Measurements from ENCODE around the gene IL3.

Gene IL3

DNA sequence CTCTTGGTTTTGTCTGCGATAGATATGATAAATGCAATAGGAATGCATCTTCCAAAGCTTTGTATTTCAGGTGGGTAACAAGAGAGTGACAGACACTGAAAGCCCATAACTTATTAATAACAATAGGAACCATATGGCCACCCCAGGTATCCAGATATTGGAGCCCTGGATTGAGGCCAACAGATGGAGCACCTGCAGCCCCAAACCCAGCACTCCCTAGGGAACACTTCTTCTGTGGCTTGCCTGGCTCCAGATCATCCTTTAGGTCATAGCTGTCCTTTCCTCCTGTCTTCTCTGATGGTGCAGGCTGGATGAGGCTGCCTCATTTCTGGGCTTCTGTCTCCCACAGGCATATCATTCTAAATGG is 5.0 kb upstream of the IL3 start:
- H3K27ac Mint-ChIP-seq (ENCODE audit: low read depth): peak overlapping the region; percentile 71
- no peak overlapping the region for H3K4me3 Mint-ChIP-seq

DNA sequence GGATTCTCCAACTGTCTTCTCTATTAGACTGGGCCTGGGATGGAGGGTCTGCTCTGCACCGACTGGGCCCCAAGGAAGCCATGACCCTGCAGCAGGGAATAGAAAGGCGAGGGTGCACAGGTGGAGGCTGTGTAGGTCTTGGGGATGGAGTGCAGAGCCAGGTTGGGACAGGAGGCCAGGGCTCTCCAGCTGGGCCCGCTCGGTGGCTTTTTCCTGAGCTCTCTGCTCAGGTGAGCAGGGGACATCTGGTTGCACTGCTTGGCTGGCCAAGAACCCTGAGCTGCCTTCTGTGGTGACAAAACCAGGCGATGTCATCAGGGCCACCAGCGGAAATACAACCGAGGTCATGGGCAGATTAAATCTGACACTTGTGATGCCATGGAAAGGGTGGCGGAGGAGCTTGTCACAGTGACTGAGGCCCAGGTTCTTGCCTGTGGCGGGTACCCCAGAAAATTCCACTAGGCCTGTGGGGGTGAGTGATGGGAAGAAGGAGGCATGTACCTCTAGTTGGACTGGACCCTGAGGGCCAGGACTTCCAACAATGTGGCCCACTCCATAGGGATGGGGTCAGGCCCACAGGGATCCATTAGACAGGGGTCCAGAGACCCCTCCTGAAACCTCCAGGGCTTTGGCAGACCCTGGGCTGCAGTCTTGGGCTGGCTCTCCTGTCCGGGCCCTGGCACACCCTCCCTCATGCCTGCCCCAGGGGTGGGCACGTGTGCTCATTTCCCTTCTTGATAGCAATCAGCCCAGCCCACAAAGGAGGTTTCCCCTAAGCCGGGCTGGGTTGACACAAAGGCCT is 4.4 kb upstream of the IL3 start:
- Mint-ChIP-seq H3K36me3 (ENCODE audit: insufficient read depth) (peaks cover 2% of the 10 kb centered on the region), H3K4me3 (no peak overlapping the region)
- ATAC-seq (replicated peaks; ENCODE audit: extremely low read depth, poor library complexity, severe bottlenecking): peak; percentile 83

More for the DNA sequence above, 5.0 kb upstream of the IL3 start:
- Mint-ChIP-seq H3K9me3 (no peaks in the 10 kb centered on the region), H3K27me3 (peaks cover 14% of the 10 kb centered on the region), H3K4me1 (peaks cover 50% of the 10 kb centered on the region), H3K36me3 (ENCODE audit: insufficient read depth) (peaks cover 2% of the 10 kb centered on the region)
- ATAC-seq (replicated peaks; ENCODE audit: extremely low read depth, poor library complexity, severe bottlenecking): no peak
- peak in 1 of 2 donors; percentile 11 for DNase-seq (ENCODE audit: low spot score in 2 of 2)

DNA sequence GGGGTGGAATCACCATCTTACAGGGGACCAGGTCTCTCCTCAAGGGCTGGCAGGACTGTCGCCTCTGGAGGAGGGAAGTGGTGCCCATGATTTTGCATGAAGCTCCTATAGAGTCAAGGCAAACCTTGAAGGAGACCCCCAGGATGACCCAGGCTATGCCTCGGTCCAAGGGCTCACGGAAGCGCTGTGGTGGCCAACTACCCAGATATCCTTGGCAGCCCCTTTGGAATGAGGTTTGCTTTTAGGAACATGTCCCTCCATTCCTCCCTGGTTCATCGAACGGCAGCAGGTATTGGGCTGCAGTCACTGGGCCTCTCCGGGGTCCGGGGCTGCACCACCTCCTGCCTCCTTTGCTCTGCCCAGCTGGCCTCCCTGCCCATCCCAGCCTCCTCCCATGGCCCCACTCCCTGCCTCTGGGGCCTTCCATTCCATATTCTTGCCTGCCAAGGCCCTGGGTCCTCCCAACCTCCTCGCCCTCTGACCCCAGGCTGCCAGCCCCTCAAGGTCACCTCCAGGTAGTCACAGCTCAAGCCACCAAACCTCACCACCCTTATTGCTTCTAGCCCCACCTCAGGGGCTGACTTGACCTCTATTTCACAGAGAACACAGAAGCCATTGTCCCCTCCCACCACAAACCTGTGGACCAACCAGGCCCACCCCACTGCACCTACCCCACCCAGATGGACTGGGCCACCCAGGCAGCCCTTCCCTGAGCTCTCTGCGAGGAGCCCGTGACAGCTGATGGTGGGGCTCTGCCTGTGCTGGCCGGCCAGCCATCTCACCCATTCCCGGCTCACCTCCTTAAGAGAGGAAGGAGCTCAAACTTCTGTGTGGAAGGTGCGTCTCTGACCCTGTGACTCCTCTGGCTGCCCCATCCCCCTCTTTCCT is 3.6 kb upstream of the IL3 start:
- no peaks in the 10 kb centered on the region for H3K27me3 Mint-ChIP-seq
- DNase-seq (ENCODE audit: low spot score in 2 of 2) (peak in 1 of 2 donors; percentile 11), ATAC-seq (replicated peaks; ENCODE audit: extremely low read depth, poor library complexity, severe bottlenecking) (no peak)
- H3K4me3 Mint-ChIP-seq: peak overlapping the region; percentile 17
- H3K27ac Mint-ChIP-seq (ENCODE audit: low read depth): peak overlapping the region; percentile 71
- peaks cover 50% of the 10 kb centered on the region for H3K4me1 Mint-ChIP-seq
- no peaks in the 10 kb centered on the region for H3K9me3 Mint-ChIP-seq
- H3K36me3 Mint-ChIP-seq (ENCODE audit: insufficient read depth): peaks cover 2% of the 10 kb centered on the region

More for the DNA sequence above, 4.4 kb upstream of the IL3 start:
- H3K27ac Mint-ChIP-seq (ENCODE audit: low read depth): peak overlapping the region; percentile 71
- peaks cover 50% of the 10 kb centered on the region for H3K4me1 Mint-ChIP-seq
- peak; percentile 37 to 44 for DNase-seq (ENCODE audit: low spot score in 2 of 2)
- peaks cover 8% of the 10 kb centered on the region for H3K27me3 Mint-ChIP-seq
- H3K9me3 Mint-ChIP-seq: no peaks in the 10 kb centered on the region

DNA sequence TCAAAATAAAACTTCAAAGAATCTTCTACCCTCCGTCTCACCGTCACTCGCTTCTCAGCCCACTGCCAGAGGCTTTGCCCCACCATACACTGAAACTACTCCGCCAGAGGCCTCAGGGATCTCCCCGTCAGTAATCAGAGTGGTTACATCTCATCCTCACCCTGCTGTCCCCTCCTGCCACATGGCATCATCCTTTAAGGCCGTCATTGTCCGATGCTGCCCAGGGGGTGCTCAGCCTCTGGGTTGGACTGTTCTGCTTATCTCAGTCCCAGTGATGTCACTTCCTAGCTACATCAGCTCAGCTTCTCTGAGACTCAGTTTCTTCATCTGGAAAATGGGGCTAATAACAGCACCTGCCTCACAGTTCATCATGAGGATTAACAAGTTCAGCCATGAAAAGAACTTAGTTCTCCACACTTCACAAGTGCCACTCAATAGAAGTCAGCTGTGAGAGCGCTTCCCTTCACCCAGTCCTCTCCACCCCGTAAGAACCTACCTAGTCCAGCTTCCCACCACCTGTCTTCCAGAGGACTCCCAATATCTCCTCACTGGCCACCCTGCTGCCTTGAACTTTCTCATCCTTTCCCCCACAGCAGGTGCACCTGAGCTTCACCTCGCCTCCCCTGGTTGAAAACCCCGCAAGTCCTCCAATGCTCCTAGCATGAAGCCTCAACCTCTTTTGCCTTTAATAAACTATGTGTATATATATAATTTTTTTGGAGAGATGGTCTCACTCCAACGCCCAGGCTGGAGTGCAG is 2.8 kb upstream of the IL3 start:
- Mint-ChIP-seq H3K36me3 (ENCODE audit: insufficient read depth) (peaks cover 2% of the 10 kb centered on the region), H3K4me1 (peaks cover 44% of the 10 kb centered on the region), H3K4me3 (peak overlapping the region; percentile 17), H3K9me3 (no peaks in the 10 kb centered on the region), H3K27me3 (no peaks in the 10 kb centered on the region), H3K27ac (ENCODE audit: low read depth) (peak overlapping the region; percentile 38)
- ATAC-seq (replicated peaks; ENCODE audit: extremely low read depth, poor library complexity, severe bottlenecking): no peak
- peak; percentile 8 to 11 for DNase-seq (ENCODE audit: low spot score in 2 of 2)

DNA sequence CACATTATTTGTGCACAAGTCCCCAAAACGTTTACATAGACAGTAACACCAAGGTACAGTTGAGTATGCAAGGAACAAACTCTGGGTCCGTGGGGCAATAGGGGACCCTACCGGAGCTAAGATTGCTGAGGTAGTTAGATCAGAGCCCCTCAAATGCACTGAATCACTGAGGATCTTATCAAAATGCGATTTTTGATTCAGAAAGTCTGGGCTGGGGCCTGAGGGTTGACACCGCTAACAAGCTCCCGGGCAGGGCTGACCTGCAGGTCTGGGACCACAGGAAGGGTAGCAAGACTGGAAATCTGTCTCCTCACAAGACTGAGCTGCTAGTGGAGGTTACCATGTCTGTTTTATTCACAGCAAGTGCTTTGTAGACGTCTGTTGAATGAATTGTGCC is 1.8 kb upstream of the IL3 start:
- peaks cover 2% of the 10 kb centered on the region for H3K36me3 Mint-ChIP-seq (ENCODE audit: insufficient read depth)

DNA sequence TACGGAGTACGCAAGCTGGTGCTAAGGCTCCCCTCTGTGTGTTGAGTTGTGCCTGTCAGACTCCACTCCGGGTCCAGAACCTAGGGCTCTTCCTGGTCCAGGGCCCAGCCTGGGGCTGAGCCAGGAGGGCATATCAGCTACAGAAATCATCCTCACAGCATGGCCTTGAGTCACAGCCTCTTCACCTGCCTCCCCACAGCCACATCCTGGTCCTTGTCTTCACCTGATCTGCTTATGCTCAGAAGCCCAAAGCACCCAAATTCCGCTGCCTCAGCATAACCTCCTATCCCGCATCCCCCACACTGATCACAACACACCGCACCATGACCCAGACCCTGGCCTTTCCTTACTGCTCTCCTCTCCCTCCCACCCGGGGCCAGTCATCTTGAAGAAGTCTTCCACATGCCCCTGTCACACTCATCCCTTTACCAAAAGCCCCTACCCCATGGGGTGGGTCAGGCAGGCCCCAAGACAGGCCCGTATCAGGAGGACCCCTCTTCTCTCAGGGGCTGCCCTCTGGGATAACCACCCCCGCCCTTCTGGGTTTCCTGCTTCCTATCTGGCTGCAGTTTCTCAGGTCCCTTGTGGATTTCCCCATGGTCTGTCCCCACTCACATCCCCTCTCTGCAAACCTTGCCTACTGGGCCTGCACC is 1.3 kb upstream of the IL3 start:
- DNase-seq (ENCODE audit: low spot score in 2 of 2) (peak; percentile 10 to 13), ATAC-seq (replicated peaks; ENCODE audit: extremely low read depth, poor library complexity, severe bottlenecking) (peak; percentile 24)
- no peaks in the 10 kb centered on the region for H3K9me3 Mint-ChIP-seq
- peak overlapping the region; percentile 76 for H3K27ac Mint-ChIP-seq (ENCODE audit: low read depth)
- no peak overlapping the region for H3K4me3 Mint-ChIP-seq
- no peaks in the 10 kb centered on the region for H3K27me3 Mint-ChIP-seq
- peaks cover 2% of the 10 kb centered on the region for H3K36me3 Mint-ChIP-seq (ENCODE audit: insufficient read depth)
- H3K4me1 Mint-ChIP-seq: peaks cover 52% of the 10 kb centered on the region

More for the DNA sequence above, 1.8 kb upstream of the IL3 start:
- peaks cover 50% of the 10 kb centered on the region for H3K4me1 Mint-ChIP-seq
- no peak overlapping the region for H3K4me3 Mint-ChIP-seq
- DNase-seq (ENCODE audit: low spot score in 2 of 2) (no peak), ATAC-seq (replicated peaks; ENCODE audit: extremely low read depth, poor library complexity, severe bottlenecking) (no peak)
- H3K27ac Mint-ChIP-seq (ENCODE audit: low read depth): no peak overlapping the region
- H3K27me3 Mint-ChIP-seq: no peaks in the 10 kb centered on the region
- H3K9me3 Mint-ChIP-seq: no peaks in the 10 kb centered on the region

DNA sequence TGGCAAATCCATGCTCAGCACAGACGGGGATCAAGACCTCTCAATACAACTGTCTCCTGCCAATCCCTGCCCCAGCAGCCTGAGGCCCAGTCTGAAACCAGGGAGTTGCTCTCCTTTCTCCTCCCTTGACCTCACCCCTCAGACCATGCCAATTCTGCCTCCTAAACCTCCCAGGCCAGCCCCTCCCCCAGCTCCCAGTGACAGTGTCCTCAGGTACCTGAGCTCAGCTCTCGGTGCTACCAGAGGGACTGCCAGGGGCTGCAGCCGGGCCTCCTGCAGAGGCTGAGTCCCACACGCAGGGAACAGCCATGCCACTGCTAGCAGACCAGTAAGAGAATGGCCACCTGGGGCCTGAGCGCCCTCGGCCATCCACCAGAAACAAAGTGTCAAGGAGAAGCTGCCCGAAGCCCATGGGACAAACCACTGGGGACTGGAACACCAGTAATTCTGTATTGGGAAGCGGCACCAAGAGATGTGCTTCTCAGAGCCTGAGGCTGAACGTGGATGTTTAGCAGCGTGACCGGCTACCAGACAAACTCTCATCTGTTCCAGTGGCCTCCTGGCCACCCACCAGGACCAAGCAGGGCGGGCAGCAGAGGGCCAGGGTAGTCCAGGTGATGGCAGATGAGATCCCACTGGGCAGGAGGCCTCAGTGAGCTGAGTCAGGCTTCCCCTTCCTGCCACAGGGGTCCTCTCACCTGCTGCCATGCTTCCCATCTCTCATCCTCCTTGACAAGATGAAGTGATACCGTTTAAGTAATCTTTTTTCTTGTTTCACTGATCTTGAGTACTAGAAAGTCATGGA is 557 bp upstream of the IL3 start:
- ATAC-seq (replicated peaks; ENCODE audit: extremely low read depth, poor library complexity, severe bottlenecking): no peak
- Mint-ChIP-seq H3K4me1 (peaks cover 51% of the 10 kb centered on the region), H3K27me3 (no peaks in the 10 kb centered on the region), H3K27ac (ENCODE audit: low read depth) (peak overlapping the region; percentile 76), H3K36me3 (ENCODE audit: insufficient read depth) (peaks cover 7% of the 10 kb centered on the region), H3K4me3 (no peak overlapping the region), H3K9me3 (no peaks in the 10 kb centered on the region)
- DNase-seq (ENCODE audit: low spot score in 2 of 2): peak; percentile 8 to 11

DNA sequence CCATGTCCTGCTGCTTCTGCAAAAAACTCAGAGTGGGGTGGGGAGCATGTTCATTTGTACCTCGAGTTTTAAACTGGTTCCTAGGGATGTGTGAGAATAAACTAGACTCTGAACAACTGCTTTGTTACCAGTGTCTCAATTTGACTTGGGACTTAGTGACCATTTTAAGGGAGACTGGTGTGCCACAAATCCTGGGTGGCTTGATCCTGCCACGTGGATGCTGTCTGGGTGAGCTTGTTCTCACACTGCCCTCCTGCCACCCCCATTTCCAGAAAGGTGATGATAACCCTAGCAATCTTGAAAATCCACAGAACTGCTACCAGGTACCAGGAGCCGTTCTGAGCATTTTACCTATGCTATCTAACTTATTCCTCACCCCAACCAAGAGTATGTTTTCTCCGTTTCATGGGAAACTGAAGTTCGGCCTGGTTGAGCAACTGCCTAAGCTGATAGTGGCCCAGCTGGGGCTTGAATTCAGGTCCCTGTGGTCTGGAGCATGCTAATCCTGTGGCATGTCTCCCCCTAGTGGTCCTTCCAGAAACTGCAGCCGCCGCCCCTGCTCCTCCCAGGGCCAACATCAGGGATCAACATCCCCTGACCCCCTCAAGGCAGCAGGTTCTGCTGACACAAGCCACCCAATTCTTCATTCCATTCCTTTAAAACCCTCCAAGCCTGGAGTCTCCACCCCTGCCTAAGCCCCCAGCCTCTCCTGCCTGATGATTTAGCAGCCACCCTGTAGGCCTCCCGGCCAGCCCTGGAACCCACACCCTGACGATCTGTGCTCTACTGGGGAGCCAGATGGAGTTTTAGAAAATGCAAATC is 2.8 kb downstream of the IL3 start:
- Mint-ChIP-seq H3K4me1 (peaks cover 34% of the 10 kb centered on the region), H3K4me3 (no peak overlapping the region), H3K27ac (ENCODE audit: low read depth) (peak overlapping the region; percentile 42), H3K9me3 (no peaks in the 10 kb centered on the region), H3K27me3 (no peaks in the 10 kb centered on the region), H3K36me3 (ENCODE audit: insufficient read depth) (peaks cover 4% of the 10 kb centered on the region)
- DNase-seq (ENCODE audit: low spot score in 2 of 2): peak; percentile 61 to 91
- ATAC-seq (replicated peaks; ENCODE audit: extremely low read depth, poor library complexity, severe bottlenecking): peak; percentile 57

DNA sequence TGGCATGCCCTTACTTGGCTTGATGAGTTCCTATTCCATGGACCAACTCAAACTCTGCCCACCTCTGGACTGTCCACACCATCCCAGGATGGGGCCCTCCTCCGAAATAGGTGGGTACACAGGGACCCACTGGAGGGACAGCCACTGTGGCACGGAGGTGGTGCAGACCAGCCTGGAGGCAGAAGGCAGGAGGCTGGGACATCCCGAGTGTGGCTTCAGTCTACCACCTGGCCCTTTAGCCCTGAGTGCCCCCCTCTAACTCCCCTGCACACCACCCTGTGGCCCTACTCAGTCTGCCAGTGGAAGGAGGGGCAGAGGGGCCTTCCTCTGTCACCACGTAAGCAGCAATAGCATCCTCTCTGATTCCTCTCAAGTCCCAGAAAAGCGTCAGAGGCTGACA is 3.7 kb downstream of the IL3 start:
- H3K36me3 Mint-ChIP-seq (ENCODE audit: insufficient read depth): peaks cover 4% of the 10 kb centered on the region
- no peak for ATAC-seq (replicated peaks; ENCODE audit: extremely low read depth, poor library complexity, severe bottlenecking)
- H3K4me1 Mint-ChIP-seq: peaks cover 32% of the 10 kb centered on the region
- no peak for DNase-seq (ENCODE audit: low spot score in 2 of 2)
- H3K9me3 Mint-ChIP-seq: no peaks in the 10 kb centered on the region
- peak overlapping the region; percentile 57 for H3K27ac Mint-ChIP-seq (ENCODE audit: low read depth)
- H3K4me3 Mint-ChIP-seq: no peak overlapping the region
- H3K27me3 Mint-ChIP-seq: no peaks in the 10 kb centered on the region

DNA sequence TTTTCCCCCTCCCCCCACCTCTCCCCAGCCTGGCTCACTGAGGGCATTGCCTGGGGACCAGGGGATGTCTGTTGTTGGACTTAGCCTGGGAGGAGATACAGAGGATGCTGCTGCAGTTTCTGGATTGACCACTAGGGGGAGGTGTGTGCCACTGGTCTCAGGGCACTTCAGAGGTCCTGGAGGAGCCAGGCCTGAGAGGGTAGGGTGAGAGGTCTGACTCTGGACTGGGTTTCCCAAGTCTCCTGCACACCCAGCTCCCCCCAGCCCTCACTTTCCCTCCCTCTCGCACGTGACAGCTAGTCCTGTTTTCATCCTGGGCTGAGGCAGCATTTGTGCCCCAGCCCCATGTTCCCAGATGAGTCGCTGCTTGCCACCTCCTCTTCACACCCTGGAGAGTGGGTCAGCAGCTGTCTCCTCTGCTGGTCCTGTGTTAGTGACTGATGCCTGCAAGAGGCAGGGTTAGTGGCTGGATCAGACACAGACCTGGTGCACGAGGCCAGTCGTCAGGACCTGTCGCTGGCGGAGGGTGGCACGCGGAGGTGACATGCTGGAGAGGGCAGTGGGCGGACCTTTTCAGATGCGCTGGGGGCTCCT is 4.4 kb downstream of the IL3 start:
- H3K9me3 Mint-ChIP-seq: no peaks in the 10 kb centered on the region

More for the DNA sequence above, 4.4 kb downstream of the IL3 start:
- Mint-ChIP-seq H3K27ac (ENCODE audit: low read depth) (peak overlapping the region; percentile 57), H3K36me3 (ENCODE audit: insufficient read depth) (peaks cover 4% of the 10 kb centered on the region), H3K27me3 (no peaks in the 10 kb centered on the region), H3K4me3 (no peak overlapping the region), H3K4me1 (peaks cover 26% of the 10 kb centered on the region)
- ATAC-seq (replicated peaks; ENCODE audit: extremely low read depth, poor library complexity, severe bottlenecking) (peak; percentile 69), DNase-seq (ENCODE audit: low spot score in 2 of 2) (peak; percentile 67 to 77)
